ENCODE results near the gene RNF31.
A peak's percentile ranks its signal among the peaks of the same experiment; 100 is the strongest.

Gene RNF31

GRCh38 chr14:24182110-24182882 lies 35.0 kb downstream of the RNF31 start:
- no peak for DNase-seq (ENCODE audit: low read depth)

- no peak for DNase-seq (ENCODE audit: low read depth)
Observed at GRCh38 chr14:24183014-24183481, 35.8 kb downstream of the RNF31 start.

GRCh38 chr14:24184104-24184970 lies 37.0 kb downstream of the RNF31 start:
- DNase-seq (ENCODE audit: low read depth): no peak

GRCh38 chr14:24185026-24185425 lies 37.7 kb downstream of the RNF31 start:
- DNase-seq (ENCODE audit: low read depth): no peak

- no peak for DNase-seq (ENCODE audit: low read depth)
Observed at GRCh38 chr14:24185741-24186140, 38.4 kb downstream of the RNF31 start.

GRCh38 chr14:24186831-24187538 lies 39.7 kb downstream of the RNF31 start:
- DNase-seq (ENCODE audit: low read depth): no peak

GRCh38 chr14:24187539-24187915 lies 40.2 kb downstream of the RNF31 start:
- DNase-seq (ENCODE audit: low read depth): no peak

- peak; percentile 81 for DNase-seq (ENCODE audit: low read depth)
Observed at GRCh38 chr14:24188251-24189058, 41.2 kb downstream of the RNF31 start, which contains the start of gene IPO4. Gene IPO4, minus strand, starts transcription at chr14:24188816. Its CDS starts 29 bp downstream, at chr14:24188787.

- no peak for DNase-seq (ENCODE audit: low read depth)
Observed at GRCh38 chr14:24189059-24189375, 41.7 kb downstream of the RNF31 start.

- no peak for DNase-seq (ENCODE audit: low read depth)
Observed at GRCh38 chr14:24189460-24189859, 42.2 kb downstream of the RNF31 start.

GRCh38 chr14:24190416-24190815 lies 43.1 kb downstream of the RNF31 start:
- DNase-seq (ENCODE audit: low read depth): no peak

- no peak for DNase-seq (ENCODE audit: low read depth)
Observed at GRCh38 chr14:24192933-24193332, 45.6 kb downstream of the RNF31 start.

GRCh38 chr14:24194186-24194872 lies 47.0 kb downstream of the RNF31 start:
- no peak for DNase-seq (ENCODE audit: low read depth)

GRCh38 chr14:24194873-24195185 lies 47.5 kb downstream of the RNF31 start:
- no peak for DNase-seq (ENCODE audit: low read depth)

GRCh38 chr14:24195186-24196070 lies 48.1 kb downstream of the RNF31 start, which contains the start of gene TM9SF1:
Gene TM9SF1, minus strand, starts transcription at chr14:24195441. Its CDS starts 422 bp downstream, at chr14:24195019.
- DNase-seq (ENCODE audit: low read depth): peak; percentile 46

GRCh38 chr14:24196071-24197055 lies 49.1 kb downstream of the RNF31 start:
- DNase-seq (ENCODE audit: low read depth): no peak

GRCh38 chr14:24197056-24197450 lies 49.8 kb downstream of the RNF31 start:
- DNase-seq (ENCODE audit: low read depth): no peak

GRCh38 chr14:24198814-24199524 lies 51.7 kb downstream of the RNF31 start:
- DNase-seq (ENCODE audit: low read depth): no peak

Measured in HS-5 (cell line).